ENCODE measurements around the gene GBX1.

Gene GBX1

GRCh38 chr7:151167197-151167961 is at the start of gene GBX1:
GBX1 (minus strand) TSS chr7:151167694; CDS start chr7:151167548, 146 bp downstream.
- no peak for DNase-seq (ENCODE audit: low spot score)

DNA sequence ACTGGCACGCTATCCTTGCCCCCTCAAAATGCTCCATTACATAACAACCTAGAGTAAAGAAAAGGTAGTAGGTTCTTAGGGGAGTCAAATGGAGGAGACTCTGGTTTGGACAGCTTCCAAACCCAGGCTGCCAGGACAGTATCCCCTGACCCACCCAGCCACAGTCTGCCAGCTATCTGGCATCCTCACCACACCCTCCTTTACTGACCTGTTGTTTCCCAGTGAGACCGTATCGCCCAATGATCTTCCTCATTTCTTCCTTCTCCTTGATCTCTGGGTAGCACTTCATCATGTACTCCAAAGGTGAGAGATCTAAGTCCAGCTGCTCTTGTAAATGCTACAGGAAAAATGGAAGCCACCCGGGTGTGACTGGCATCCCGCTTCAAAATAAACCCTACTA is 47.9 kb upstream of the GBX1 start:
- DNase-seq (ENCODE audit: low spot score) = no peak

DNA sequence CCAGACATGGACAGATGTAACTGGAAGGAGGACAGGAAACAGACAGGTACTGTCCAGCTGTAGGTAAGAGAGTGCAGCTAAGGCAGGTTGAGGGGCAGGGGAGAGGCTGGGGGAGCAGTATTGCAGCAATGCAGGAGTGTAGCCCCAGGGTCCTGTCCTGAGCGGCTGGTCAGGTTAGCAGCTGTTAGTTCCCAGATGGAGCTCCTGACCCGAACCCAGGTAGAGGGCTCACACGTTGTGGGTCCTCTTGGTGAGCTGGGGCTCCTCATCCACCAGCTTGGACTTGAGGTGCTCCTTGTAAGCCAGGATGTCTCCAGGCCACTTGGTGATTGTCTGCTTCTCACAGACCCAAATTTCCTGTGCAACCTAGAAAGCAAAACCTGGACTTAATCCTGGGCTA is 46.3 kb upstream of the GBX1 start:
- no peak for DNase-seq (ENCODE audit: low spot score)

GRCh38 chr7:151212626-151213025 is 45.1 kb upstream of the GBX1 start:
- no peak for DNase-seq (ENCODE audit: low spot score)

- DNase-seq (ENCODE audit: low spot score) = no peak
Observed at GRCh38 chr7:151211155-151211772, 43.8 kb upstream of the GBX1 start.

- DNase-seq (ENCODE audit: low spot score) = no peak
Observed at GRCh38 chr7:151210087-151210854, 42.8 kb upstream of the GBX1 start, which contains the start of gene H2BK1. H2BK1 (minus strand) TSS chr7:151210488; CDS start chr7:151210318, 170 bp downstream.

- no peak for DNase-seq (ENCODE audit: low spot score)
Observed at GRCh38 chr7:151209588-151209987, 42.1 kb upstream of the GBX1 start.

DNA sequence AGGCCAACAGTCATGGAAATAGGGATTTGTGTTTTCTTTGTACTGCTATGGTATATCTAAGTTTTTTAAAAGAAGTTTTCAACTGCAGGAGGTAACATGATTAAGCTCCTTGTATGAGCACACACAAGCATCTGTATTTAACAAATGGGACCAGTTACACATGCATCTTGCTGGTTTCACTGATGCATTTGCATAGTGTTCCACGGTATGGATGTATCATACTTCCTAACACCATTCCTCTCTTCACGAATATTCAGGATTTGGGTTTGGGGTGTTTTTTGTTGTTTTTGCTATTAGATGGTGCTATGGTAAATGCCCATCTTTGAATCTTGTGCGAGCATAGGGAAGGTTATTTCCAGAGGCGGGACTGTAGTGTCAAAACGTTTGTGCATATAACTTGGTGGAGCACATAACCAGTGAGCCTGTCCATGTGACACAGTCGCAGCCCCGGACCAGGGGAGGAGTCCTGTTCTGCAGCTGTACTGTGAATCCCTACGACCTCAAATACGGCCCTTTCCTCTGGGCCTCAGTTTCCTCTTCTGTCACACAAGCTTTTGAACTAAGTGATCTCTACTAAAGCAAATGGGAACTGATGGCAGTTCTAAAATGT is 40.9 kb upstream of the GBX1 start:
- DNase-seq (ENCODE audit: low spot score) = no peak

- no peak for DNase-seq (ENCODE audit: low spot score)
Observed at GRCh38 chr7:151207804-151208203, 40.3 kb upstream of the GBX1 start.

- DNase-seq (ENCODE audit: low spot score) = no peak
Observed at GRCh38 chr7:151207315-151207714, 39.8 kb upstream of the GBX1 start.

- DNase-seq (ENCODE audit: low spot score) = no peak
Observed at GRCh38 chr7:151206914-151207313, 39.4 kb upstream of the GBX1 start.

GRCh38 chr7:151205730-151206129 is 38.2 kb upstream of the GBX1 start:
- no peak for DNase-seq (ENCODE audit: low spot score)

- no peak for DNase-seq (ENCODE audit: low spot score)
Observed at GRCh38 chr7:151204383-151205032, 37.0 kb upstream of the GBX1 start.

DNA sequence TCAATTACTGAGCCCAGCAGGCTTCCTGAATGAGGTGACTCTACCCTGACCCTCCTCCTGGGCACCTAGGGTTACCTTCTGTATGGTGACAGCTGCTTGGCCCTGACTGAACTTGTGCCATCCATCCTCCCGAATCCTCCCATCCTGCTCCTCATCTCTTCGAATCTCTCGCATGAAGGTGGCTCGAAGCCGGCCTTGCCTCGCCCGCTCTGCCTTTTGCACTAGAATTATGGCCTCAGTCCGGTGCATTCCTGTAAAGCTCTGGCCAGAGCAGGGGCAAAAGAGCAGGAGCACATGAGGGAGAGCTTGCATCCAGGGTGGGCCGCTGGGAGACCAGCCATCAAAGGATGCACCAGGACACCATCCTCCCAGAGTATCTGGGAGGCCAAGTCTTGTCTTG is 35.3 kb upstream of the GBX1 start:
- no peak for DNase-seq (ENCODE audit: low spot score)

GRCh38 chr7:151201751-151202150 is 34.3 kb upstream of the GBX1 start:
- DNase-seq (ENCODE audit: low spot score) = no peak

DNA sequence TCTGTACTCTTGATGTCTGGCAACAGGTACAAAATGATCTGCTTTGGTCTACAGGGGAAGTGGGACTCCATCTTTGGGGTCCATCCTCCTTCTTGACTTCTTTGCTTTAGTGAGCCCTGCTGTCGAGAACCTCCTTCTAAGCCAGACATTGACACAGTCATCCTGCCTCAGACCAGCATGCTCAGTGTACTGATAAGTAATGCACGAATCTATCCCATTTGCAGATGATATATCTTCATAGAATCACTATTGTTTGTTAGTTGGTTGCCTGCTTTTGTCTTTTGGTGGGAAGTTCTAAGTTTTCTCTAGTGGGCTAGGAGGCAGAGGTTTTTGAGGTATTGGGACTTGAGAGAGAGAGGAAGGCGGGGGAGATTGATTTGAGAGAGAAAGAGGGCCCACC is 33.9 kb upstream of the GBX1 start:
- no peak for DNase-seq (ENCODE audit: low spot score)

GRCh38 chr7:151198945-151199848 is 31.7 kb upstream of the GBX1 start:
- no peak for DNase-seq (ENCODE audit: low spot score)

- no peak for DNase-seq (ENCODE audit: low spot score)
Observed at GRCh38 chr7:151197932-151198331, 30.4 kb upstream of the GBX1 start.

DNA sequence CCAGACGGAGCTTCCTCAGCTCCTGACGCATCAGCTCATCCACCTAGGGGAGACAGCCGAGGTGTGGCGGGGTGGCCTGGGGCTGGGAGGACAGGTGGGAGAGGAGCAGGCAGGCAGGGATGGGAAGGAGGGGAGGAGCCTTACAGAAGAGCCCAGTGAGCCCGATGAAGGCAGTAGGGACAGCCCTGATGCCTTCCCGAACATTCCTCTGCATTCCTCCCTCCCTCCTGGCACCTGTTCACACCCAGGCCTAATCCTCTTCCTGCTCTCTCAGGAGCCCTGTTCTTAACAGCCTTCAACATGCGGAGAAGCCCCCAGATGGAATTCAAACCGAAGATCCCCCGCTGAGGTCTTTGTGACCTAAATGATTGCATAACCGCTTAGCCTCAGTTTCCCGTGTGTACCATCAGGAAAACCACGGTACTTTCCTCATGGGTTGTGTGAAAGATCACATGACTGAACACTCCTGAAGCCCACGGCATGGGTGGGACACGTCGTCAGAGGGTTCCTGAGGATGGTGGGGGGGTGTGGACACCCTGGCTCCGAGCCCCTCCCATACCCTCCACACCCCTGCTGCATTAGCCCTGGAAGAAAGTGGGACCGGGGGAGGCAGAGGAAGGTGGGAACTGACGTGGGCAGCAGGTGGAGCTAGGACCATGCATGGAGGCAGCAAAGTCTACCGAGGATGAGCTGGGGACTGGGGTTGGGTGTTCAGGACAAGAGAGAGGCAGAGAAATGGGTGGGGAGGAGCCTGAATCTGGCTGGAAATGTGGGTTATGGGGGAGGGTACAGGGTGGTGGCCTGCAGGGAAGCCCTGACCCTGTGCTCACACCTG is 28.3 kb upstream of the GBX1 start:
- no peak for DNase-seq (ENCODE audit: low spot score)

- DNase-seq (ENCODE audit: low spot score) = no peak
Observed at GRCh38 chr7:151194188-151194587, 26.7 kb upstream of the GBX1 start.
